Muscle of leg (tissue), 16 donors: Measurements from ENCODE around the gene KANSL1. TPM values are rescaled to one million over a fixed set of nuclear protein-coding genes. Genes with fewer than 3 reads are reported as not detected.
"Not testable (repeated sequence)": the region's sequence is repeated elsewhere in the genome, so short reads cannot be mapped to it uniquely, and the experiment has no call there.

Source experiments
- DNase-seq: peaks from one replicate; pipeline ENCODE4 v3.0.0; 2013
- H3K27ac ChIP-seq: one replicate; pipeline ENCODE4 v1.5.1; 2013; ENCODE audit warnings: mild to moderate bottlenecking, low read length, control low read depth
- H3K27me3 ChIP-seq: one replicate; pipeline ENCODE4 v1.6.1; 2013; ENCODE audit warnings: low read length; ENCODE audit not compliant: control insufficient read depth, insufficient read depth
- H3K36me3 ChIP-seq: one replicate; pipeline ENCODE4 v1.6.1; 2013; ENCODE audit warnings: low read length; ENCODE audit not compliant: control insufficient read depth, insufficient read depth
- H3K4me1 ChIP-seq: one replicate; pipeline ENCODE4 v1.6.1; 2013; ENCODE audit warnings: low read length; ENCODE audit not compliant: control insufficient read depth, insufficient read depth
- H3K4me3 ChIP-seq: one replicate; pipeline ENCODE4 v1.5.1; 2013; ENCODE audit warnings: low read length, control low read depth
- H3K9me3 ChIP-seq: replicated peaks from 2 replicates; pipeline ENCODE4 v1.6.1; 2013; ENCODE audit warnings: low read depth, low read length; ENCODE audit not compliant: control insufficient read depth
- WGBS: methylation state at CpG from one replicate; pipeline ENCODE4 v1.1.5; 2013; ENCODE audit warnings: missing lambda C conversion rate; ENCODE audit not compliant: insufficient coverage; 5-methylcytosine and 5-hydroxymethylcytosine counted together
- long read RNA-seq, 11 donors: transcript quantifications; one replicate each; lab custom pipeline, GENCODE V29; 2026
- polyA plus RNA-seq, 8 donors: library from polyadenylated mRNA; unstranded; fragments of 120-200 nt; gene quantifications; one replicate each; pipeline versions ENCODE4 v1.2.1 to v1.2.3, GENCODE V29; 2013; ENCODE audit warnings: inconsistent platforms in 1 of 8, low replicate concordance in 1 of 8; ENCODE audit not compliant: insufficient read length in 8 of 8, insufficient read depth in 1 of 8
- total RNA-seq: library from RNA; stranded (reverse); fragments of 120-200 nt; gene quantifications from one replicate; pipeline ENCODE4 v1.2.4, GENCODE V29; 2013

Gene KANSL1, protein sequence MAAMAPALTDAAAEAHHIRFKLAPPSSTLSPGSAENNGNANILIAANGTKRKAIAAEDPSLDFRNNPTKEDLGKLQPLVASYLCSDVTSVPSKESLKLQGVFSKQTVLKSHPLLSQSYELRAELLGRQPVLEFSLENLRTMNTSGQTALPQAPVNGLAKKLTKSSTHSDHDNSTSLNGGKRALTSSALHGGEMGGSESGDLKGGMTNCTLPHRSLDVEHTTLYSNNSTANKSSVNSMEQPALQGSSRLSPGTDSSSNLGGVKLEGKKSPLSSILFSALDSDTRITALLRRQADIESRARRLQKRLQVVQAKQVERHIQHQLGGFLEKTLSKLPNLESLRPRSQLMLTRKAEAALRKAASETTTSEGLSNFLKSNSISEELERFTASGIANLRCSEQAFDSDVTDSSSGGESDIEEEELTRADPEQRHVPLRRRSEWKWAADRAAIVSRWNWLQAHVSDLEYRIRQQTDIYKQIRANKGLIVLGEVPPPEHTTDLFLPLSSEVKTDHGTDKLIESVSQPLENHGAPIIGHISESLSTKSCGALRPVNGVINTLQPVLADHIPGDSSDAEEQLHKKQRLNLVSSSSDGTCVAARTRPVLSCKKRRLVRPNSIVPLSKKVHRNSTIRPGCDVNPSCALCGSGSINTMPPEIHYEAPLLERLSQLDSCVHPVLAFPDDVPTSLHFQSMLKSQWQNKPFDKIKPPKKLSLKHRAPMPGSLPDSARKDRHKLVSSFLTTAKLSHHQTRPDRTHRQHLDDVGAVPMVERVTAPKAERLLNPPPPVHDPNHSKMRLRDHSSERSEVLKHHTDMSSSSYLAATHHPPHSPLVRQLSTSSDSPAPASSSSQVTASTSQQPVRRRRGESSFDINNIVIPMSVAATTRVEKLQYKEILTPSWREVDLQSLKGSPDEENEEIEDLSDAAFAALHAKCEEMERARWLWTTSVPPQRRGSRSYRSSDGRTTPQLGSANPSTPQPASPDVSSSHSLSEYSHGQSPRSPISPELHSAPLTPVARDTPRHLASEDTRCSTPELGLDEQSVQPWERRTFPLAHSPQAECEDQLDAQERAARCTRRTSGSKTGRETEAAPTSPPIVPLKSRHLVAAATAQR (N-terminal part only)
- total RNA-seq (76.6 TPM), polyA plus RNA-seq (10 to 100 TPM; 27.9 to 55.4 (median 32.1) TPM)
- long read RNA-seq, donor 1, partial matches to known transcripts: 0 of 3 reads
- long read RNA-seq, donor 1, other reads (novel, unspliced or antisense): 0 of 3 reads
- long read RNA-seq, donor 2: 0 reads
- long read RNA-seq, donor 3, full-length matches to known transcripts: 6 of 6 reads
- long read RNA-seq, donor 3, partial matches to known transcripts: 0 of 6 reads
- long read RNA-seq, donor 3, other reads (novel, unspliced or antisense): 0 of 6 reads
- long read RNA-seq, donor 4, partial matches to known transcripts: 0 of 5 reads
- long read RNA-seq, donor 4, other reads (novel, unspliced or antisense): 0 of 5 reads
- long read RNA-seq, donor 5, full-length matches to known transcripts: 6 of 6 reads
- long read RNA-seq, donor 5, partial matches to known transcripts: 0 of 6 reads
- long read RNA-seq, donor 5, other reads (novel, unspliced or antisense): 0 of 6 reads
- long read RNA-seq, donor 6, partial matches to known transcripts: 0 of 3 reads
- long read RNA-seq, donor 6, other reads (novel, unspliced or antisense): 0 of 3 reads
- long read RNA-seq, donor 7, partial matches to known transcripts: 0 of 2 reads
- long read RNA-seq, donor 7, other reads (novel, unspliced or antisense): 0 of 2 reads
- long read RNA-seq, donor 8, partial matches to known transcripts: 0 of 3 reads
- long read RNA-seq, donor 8, other reads (novel, unspliced or antisense): 0 of 3 reads
- long read RNA-seq, donor 9: 0 reads
- long read RNA-seq, donor 10, full-length matches to known transcripts: 4 of 4 reads
- long read RNA-seq, donor 10, partial matches to known transcripts: 0 of 4 reads
- long read RNA-seq, donor 10, other reads (novel, unspliced or antisense): 0 of 4 reads
- long read RNA-seq, donor 11, full-length matches to known transcripts: 2 of 2 reads
- long read RNA-seq, donor 11, partial matches to known transcripts: 0 of 2 reads
- long read RNA-seq, donor 11, other reads (novel, unspliced or antisense): 0 of 2 reads

GRCh38 chr17:46193151-46193625 lies at the start of gene KANSL1:
Gene KANSL1 (minus strand): TSS chr17:46193429. CDS start chr17:46172143, 21,286 bp downstream.
- DNase-seq: peak; percentile 99
- H3K27ac ChIP-seq: peak within 1 kb of the TSS; percentile 98
- peaks cover 6% of the 10 kb centered on the region for H3K4me1 ChIP-seq
- H3K36me3 ChIP-seq: no peaks in the 10 kb centered on the region
- peak within 1 kb of the TSS; percentile 91 for H3K4me3 ChIP-seq
- H3K27me3 ChIP-seq: no peaks in the 10 kb centered on the region
- WGBS: under 1% methylated on average over 69 of the region's 72 CpGs
- no peaks in the 10 kb centered on the region for H3K9me3 ChIP-seq

DNA sequence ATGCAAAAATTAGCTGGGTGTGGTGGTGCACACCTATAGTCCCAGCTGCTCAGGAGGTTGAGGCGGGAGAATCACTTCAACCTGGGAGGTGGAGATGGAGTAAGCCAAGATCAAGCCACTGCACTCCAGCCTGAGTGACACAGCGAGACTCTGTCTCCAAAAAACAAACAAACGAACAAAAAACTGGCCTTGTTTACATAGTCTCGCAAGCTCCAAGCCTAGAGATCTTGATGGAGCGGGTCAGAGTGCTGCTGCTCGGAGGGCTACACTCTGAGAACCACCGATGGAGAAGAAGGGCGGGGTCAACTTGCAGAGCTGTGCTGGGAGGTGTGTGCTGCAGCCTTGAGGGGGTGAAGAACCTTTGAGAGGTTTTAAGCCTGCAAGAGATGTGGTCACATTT lies 38.1 kb upstream of the KANSL1 start:
- not testable (repeated sequence) for H3K27ac ChIP-seq, H3K4me3 ChIP-seq, H3K9me3 ChIP-seq, H3K4me1 ChIP-seq, H3K27me3 ChIP-seq, DNase-seq, H3K36me3 ChIP-seq
- no CpG with 5 or more reads among the region's 8 CpGs for WGBS

DNA sequence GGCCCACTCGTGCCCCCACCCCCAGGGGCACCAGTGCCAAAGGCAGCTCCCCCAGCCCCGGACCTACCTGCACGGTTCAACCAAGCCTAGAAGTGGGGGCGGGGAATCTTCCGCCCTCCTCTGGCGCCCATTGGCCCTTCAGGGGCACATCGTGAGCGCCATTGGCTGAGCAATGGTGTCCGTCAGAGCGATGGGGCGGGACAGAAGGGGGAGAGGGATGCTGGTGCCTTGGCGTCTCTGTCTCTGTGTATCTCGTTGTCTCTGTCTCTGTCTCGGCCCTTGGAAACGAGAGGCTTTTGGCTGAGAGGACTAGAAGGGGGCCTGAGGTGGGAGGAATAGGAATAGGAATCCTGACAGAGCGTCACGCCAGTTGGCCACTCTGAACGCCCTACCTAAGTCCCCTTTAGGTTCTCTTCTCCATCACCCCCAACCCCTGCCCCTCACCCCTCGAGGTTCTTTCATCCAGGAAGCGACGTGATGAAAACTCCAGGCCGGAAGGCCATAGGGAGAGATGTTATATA lies 32.1 kb upstream of the KANSL1 start:
- H3K4me1 ChIP-seq, H3K36me3 ChIP-seq, H3K27me3 ChIP-seq, H3K27ac ChIP-seq, H3K9me3 ChIP-seq: not testable (repeated sequence)
- DNase-seq: peak; percentile 97
- no CpG with 5 or more reads among the region's 22 CpGs for WGBS
- H3K4me3 ChIP-seq: peak overlapping the region; percentile 50

DNA sequence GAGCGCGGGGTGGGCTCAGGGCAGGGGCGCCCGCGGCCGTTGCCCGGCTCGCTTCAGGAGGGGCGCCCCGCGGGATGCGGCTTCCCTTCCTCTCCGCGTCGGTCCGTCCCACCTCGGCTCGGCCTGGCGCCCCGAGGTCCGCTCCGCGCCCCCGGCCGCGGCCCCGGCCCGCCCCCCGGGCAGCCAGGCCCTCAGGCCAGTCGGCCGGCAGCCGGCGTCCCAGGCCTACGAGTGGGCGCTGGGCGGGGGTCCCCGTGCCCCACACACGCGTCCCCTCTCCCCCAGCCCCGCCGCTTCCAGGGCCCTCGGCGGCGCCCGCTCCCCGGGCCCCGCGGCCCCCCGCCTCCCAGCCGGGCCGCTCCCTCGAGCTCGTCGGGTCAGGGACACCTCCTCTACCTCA lies 31.6 kb upstream of the KANSL1 start:
- not testable (repeated sequence) for H3K27me3 ChIP-seq, H3K36me3 ChIP-seq, H3K27ac ChIP-seq, H3K9me3 ChIP-seq, H3K4me1 ChIP-seq
- H3K4me3 ChIP-seq: peak overlapping the region; percentile 50
- 0% methylated on average over 11 of the region's 54 CpGs for WGBS
- DNase-seq: peak; percentile 39

DNA sequence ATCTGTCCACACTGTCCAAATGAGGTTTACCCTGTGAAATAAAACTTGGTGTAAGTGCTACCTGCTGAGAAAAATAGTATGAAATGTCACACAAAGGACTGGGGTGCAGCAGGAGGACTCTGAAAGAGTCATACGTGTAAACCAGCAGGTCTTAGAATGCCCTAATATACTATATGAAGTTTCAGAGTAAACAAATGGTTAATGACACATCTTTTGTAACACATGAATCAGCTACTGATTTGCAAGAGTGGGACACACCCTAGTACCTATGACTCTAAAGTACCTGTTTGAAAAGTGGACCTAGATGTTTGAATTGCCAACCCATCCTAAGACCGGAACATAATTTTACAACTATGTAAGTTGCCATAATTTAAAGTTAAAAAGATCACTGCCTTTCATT lies 29.8 kb upstream of the KANSL1 start:
- no CpG with 5 or more reads among the region's 2 CpGs for WGBS
- not testable (repeated sequence) for H3K4me3 ChIP-seq, H3K36me3 ChIP-seq, H3K27ac ChIP-seq, H3K9me3 ChIP-seq, DNase-seq, H3K4me1 ChIP-seq, H3K27me3 ChIP-seq

DNA sequence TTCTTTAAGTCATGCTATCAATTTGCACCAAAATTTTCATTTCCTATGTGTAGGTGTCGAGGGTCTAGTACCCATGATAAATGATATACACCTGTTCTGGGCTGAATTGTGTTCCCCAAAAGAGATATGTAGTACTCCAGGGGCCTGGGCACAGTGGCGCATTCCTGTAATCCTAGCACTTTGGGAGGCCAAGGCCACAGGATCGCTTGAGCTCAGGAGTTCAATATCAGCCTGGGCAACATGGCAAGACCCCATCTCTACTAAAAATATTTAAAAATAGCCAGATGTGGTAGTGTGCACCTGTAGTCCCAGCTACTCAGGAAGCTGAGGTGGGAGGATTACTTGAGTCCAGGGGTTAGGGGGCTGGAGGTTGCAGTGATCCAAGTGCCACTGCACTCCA lies 23.5 kb upstream of the KANSL1 start:
- DNase-seq: no peak
- Histone ChIP-seq H3K27me3 (no peaks in the 10 kb centered on the region), H3K4me1 (no peaks in the 10 kb centered on the region), H3K36me3 (peaks cover 7% of the 10 kb centered on the region), H3K27ac (no peak overlapping the region), H3K4me3 (no peak overlapping the region), H3K9me3 (no peaks in the 10 kb centered on the region)
- no CpG with 5 or more reads among the region's 3 CpGs for WGBS

DNA sequence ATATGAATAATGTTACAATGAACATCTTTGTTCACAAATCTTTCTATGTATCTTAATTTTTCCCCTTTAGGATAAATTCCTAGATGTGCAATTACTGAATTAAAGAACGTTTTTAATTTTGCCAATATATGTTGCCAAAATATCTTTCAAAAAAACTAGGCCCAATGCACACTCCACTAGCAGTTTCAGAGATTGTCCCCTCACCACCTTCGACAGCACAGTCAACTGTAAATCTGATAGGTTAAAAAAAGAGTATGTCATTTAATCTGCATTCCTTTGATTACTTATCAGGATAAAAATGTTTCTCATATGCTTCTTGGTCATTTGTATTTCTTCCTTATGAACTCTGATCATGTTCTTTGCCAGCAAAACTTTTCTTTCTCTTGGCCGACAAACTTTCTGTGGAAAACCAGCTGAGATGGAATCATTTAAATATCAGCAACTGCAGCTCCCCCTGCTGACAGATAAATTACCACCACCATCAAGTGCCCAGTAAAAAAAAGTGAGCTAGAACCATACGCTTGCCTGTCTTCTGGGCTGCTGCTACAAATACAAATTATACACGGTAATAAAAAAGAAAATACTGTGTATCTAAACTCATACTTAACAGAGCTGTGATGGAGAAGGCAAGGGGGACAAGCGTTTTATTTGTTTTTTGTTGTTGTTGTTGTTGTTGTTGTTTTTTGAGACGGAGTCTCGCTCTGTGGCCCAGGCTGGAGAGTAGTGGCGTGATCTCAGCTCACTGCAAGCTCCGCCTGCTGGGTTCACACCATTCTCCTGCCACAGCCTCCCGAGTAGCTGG lies 19.6 kb upstream of the KANSL1 start:
- Histone ChIP-seq H3K27ac (no peak overlapping the region), H3K4me3 (no peak overlapping the region), H3K4me1 (no peaks in the 10 kb centered on the region), H3K36me3 (peaks cover 7% of the 10 kb centered on the region), H3K9me3 (no peaks in the 10 kb centered on the region), H3K27me3 (no peaks in the 10 kb centered on the region)
- DNase-seq: peak; percentile 97
- WGBS: no CpG with 5 or more reads among the region's 11 CpGs

DNA sequence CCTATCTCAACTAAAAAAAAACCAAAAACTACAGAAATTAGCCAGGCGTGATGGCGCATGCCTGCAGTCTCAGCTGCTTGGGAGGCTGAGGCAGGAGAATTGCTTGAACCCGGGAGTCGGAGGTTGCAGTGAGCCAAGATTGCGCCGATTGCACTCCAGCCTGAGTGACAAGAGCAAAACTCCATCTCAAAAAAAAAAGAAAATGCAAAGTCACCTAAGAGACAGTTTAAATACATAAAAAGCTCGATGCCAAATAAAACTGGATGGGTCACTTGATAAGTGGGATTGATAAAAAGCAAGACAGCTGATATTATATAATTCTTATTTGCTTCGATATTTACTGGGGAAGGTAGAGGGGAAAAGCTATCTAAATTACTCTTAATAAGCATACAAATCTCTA lies 15.8 kb upstream of the KANSL1 start:
- H3K4me1 ChIP-seq: no peaks in the 10 kb centered on the region
- 80% methylated on average over 3 of the region's 8 CpGs for WGBS
- no peak for DNase-seq
- no peaks in the 10 kb centered on the region for H3K36me3 ChIP-seq
- H3K27me3 ChIP-seq: no peaks in the 10 kb centered on the region
- H3K4me3 ChIP-seq: no peak overlapping the region
- H3K27ac ChIP-seq: no peak overlapping the region
- peaks cover 8% of the 10 kb centered on the region for H3K9me3 ChIP-seq
